T-helper 9 cell (primary cell): Measurements from ENCODE around the gene BBX.

Source experiments
- DNase-seq: peaks from one replicate; pipeline ENCODE4 v3.0.0-alpha.2; 2020

BBX gene

DNA sequence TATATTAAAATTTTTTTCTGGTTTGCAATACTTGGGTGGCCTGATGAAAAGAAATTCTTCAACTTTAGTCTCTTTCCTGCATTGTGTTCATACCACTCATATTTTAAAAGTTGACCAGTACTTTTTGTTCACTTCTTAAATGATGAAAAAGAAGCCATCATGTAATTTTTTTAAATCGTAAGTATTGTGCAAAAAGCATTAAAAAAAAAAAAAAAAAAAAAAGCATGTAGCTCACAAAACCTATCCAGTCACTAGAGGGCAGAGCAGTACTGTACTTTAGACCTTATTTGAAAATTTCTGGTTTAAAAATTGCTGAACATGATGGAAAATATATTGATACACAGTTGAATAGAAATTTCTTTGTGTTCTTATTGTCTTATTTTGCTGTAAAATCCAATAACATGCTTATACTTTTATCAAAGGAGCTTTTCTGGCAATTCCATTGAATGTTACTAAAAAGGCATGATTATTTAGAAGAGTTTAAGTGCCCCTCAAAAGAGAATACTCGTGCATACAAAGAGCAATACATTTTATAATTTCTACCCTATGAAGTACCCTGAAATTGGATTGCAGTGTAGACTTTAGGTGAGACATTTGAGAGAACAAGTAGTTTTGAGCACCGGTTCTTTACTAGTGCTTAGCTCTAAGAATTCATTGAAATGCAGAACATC lies 137.7 kb downstream of the BBX start:
- DNase-seq = no peak

DNA sequence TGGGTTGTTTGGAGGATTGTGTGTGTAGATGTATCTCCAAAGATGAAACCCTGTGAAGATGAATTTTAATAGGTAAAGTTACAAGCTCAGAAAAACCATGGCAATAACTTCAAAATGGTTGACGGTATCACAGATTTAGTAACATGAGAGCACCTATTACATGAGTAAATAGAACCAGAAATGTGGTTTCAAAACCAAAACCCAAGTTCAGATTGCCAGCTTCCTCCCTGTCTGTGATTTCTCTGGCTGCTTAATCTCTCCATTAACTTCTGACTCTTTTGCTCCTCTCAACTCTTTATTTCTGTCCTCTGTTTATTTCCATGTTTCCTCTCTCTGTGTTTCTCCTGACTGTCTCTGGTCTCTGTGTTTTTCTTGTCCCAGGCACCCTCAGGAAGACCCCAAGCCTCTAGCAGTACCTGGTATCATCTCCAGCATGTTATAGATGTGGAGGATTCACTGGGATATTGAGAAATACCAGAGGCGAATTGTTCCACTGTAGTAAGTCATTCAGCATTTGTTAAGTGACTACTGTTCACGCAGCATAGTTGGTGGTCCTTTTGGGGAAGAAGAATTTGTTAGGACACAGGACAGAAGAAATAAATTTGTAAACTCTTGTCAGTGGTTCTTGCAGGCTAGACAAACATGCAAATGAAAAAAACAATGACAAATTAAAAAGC lies 138.8 kb downstream of the BBX start:
- DNase-seq = no peak

DNA sequence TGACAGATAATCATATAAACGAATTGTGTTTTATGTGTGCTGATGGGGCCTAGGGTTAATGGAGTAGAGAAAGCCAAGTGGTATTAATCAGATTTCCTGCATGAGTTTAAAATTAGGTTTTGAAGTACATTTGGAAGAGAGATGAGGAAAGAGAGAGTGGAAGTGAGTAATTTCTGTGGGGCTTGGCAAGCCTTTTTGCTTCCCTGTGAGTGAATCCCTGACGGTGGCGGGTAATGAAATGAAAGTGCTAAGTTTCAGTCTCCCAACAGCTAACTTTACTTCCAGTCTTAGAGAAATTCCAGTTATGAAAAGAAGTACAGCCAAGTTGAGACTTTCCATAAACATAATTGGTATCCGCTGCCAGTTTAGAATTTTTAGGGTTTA lies 139.4 kb downstream of the BBX start:
- no peak for DNase-seq

DNA sequence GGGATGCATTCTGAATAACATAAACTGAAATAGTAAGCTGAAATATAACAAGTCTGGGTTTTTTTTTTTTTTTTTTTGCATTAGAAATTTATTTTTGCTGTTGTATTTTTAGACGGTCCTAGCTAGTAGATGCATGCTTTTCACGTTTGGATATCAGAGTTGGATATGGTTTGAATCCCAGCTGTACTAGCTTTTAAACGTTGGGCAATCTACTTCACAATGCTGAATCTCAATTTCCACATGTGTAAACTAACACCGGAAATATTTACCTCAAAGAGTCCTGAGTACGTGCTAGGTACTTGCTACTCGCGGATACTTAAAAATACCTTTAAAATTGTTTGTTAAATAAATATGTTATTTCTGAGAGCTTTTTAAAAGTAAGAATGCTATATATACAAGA lies 139.8 kb downstream of the BBX start:
- no peak for DNase-seq

DNA sequence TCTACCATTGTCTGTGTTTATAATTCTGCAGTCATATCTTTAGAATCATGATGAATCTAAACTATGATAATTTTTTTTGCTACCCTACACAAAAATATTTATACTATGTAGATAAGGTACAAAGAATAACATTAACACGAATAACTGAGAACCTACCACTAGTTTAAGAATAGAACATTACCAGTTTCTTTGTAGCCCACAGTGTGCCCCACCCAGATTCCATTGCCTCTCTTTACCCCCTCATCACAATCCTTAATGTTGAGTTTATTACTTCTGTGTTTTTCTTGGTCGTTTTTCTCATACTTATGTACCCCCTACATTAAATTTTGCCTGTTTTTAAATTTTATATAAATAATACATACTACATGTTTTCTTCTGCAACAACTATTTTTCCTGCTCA lies 140.5 kb downstream of the BBX start:
- DNase-seq = no peak

DNA sequence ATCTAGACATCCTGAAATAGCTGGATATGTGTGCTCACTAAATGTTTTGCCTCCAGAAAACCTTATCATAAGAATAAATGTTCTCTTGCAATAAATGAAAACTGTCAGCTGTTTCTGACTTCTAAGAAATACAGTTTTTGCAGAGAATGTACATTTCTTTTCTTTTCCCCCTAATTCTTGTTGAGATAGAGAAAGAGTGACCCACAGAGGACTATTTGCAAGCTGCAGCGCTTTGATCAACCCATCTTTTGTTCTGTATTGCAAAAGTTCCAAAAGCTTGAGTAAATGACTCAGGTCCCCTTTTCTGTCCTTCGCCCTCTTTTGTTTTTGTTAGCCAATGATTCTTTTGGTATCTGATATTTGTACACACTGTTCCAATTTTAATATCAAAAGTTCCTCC lies 141.9 kb downstream of the BBX start:
- no peak for DNase-seq

DNA sequence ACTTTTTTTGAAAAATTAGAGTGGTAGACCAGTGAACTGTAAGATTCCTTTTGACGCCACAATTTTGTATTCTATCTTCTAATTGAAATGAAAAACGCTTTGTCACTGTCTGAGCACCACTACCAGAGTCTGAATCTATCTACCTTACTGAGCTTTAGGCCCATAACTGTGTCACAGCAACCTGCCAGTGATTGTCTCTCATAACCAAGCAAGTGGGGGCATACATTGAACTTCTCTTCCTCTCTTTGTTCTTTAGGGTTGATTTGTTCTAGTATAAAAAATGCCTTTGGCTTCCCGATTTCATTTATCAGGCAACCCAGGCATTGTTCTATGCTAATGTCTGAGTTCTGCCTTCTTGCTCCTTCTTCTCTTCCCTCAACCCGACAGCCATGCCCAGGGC lies 142.6 kb downstream of the BBX start:
- DNase-seq = no peak

DNA sequence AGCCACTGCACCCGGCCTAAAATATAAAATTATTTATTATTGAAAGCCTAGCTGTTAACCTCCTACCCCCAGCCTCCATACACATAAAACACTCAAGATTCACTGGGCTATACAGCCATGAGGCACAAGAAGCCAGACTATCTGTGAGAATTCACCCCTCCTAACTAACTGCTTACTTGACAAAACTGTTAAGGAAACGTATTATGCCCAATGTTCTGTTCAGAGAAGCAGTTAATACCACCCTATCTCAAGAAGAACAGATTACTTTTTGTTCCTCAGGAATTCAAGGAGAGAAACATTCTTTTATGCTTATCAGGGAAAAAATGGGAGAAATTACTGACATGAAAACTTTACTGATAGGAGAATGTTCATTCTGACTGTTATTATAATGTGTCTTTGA lies 144.1 kb downstream of the BBX start:
- DNase-seq = no peak

DNA sequence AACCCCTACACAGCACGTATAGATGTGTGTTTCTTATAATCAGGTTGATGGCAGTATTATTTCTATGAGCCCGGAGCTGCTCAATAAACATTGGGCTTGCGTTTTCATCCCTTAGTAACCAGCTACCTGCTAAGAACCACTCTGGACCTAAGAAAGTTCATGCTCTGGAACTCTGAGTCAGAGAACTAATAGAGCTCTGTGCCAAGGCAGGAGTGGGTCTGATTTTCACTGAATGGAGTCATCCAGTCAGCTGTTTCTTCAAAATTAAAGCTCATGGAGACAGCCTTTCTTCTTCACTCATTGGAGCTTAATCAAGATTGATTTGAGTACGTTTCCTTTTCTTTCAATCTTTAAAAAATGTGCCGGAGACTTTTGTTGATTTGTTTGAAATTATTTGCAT lies 145.7 kb downstream of the BBX start:
- no peak for DNase-seq

DNA sequence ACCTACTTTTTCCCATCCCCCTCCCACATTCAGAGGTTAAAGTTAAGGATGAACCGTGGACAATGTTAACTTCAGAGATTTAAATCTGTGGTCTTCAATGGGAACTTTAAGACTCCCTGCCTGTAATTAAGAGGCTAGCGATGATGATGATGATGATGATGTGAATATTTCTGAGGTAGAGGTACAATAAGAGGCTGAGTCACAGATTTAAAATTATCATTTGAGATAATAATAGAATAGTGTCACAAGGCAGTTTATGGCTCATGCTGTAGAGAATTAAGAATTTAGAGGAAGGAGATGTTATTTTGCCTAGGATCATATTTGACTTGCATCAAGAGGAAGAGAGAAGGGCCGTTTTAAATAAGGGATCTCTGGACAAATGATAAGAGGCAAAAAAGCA lies 146.2 kb downstream of the BBX start:
- no peak for DNase-seq

DNA sequence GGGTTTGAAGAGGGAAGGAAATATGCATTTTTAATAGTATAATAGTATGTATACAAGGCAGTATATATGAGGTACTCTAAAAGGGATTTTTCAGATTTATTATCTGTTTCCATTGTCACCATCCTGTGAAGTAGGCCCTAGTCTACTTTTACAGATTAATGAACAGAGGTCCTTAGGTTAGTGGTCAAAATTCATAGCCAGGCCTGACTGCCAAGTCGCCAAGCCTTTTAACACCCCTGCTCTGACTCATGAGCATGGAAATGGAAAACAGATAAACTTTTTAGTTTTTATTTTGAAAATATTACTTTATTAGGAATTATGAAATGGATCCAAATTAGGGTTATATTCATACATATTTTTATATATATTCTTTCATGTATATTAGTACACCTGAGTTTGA lies 146.9 kb downstream of the BBX start:
- no peak for DNase-seq

DNA sequence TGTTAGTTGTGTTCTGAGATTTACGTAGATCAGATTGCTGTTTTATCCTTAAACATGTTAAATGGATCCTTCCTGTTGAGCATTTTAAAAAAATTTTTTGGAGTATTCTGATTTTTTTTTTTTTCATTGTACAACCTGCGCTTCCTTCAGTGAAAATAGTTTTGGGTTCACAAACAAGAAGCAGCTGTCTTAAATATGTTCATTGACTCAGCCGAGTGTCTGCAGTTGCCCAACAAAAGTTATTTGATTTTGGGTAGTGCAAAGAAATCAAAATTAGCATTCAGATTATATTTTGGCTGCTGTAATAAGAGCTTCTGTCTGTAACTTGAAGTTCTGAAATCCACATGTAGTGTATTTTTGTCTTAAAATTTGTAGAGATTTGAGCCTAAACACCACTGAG lies 148.2 kb downstream of the BBX start:
- no peak for DNase-seq

DNA sequence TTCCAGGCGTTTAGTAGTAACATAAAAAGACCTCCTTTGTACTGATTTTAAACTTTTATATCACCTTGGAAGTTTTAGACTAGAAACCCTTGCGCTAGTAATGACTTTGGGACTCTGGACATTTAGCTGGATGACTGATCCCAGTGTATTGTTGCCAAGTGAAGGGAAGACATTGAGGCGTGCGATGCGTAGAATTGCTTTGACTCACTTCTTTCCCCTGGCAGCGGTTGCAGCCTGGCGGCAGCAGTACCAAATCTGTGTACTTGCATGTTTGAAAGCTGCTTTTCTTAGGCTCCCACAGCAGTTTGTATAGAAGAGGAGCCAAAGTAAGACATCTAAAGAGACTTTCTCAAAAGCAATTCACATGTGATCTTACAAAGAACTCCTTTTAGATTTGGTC lies 151.6 kb downstream of the BBX start:
- no peak for DNase-seq

DNA sequence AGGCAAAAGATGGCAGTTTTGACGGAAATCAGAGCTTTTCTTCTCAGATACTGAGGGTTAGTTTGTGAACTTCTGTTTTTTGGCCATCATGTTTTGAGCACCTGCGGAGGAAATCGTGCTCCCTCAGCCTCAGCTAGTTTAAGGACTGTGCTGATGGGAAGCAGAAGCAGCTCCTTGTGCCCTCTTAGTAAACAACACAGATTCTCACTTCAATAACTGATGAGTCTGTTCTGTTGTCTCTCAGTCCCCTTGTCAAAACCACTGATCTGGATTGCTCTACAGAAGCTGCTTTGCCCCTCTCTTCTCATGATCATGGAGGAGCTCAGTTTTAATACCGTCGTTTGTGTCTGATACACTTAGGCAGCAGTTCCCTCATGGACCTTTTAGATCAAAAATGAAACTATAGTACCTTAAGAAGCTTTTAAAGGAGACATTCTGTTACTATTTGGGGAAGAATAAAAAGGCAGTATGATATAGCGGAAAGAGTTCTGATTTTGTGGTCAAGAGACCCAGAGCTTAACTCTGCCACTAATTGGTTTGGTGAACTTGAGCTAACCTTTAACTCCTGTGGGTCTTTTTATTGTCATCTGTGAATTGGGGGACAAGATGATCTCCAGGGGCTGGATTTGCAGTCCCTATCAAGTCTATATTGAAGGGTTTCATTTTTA lies 152.6 kb downstream of the BBX start:
- no peak for DNase-seq

DNA sequence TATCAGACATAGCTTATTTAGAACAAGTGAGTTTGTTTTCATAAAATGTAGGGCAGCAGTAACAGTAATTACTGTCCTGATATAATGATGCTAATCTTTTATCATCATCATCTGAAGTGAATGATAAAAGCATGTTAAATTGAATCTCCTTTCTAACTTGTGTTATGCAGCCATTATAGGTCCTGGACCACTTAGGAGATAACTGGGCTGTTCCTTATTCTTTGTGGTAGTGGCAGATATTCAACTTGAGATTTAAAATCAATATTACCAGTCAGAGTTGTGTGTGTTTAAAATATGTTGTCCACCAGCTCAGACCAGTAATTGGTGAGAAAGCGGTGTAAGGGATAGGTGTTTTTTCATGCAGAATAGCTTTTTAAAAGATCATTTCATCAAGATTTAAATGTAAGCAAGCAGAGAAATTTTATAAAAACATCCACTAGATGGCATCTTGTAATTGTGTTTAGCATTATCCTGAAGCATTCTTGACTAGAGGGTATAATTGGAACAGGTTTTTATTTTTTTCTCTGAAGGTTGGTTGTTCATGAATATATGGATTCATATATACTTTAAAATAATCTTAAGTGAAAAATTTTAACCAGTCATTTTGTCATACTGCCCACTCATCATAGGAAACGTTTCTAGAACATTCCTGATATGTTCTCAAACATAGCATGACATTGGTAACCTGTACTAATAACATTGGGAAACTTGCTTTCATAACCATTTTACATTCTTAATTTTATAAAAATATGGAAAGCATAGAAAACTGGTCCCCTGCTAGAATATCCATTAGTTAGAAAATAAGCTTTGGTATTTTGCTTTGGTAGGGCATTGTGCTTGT lies 153.9 kb downstream of the BBX start:
- DNase-seq = no peak

DNA sequence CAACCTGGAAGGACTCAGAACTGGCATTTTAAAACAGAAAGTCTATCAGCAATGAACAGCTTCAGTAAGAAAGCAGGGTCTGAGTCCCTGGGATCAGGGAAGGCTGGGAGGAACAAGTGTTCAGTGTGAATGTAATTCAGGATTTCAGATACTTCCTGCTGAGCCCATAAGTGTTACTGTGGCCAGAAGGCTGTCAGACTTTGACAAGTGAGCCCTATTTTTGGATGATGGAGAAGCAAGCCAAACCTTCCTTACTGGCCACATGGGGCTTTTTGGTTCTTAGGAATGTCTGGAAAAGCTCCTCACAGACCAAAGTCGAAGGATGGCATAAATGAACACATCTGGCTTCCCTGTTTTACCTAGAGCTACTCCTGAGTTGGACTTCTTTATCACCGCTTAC lies 157.2 kb downstream of the BBX start:
- no peak for DNase-seq

DNA sequence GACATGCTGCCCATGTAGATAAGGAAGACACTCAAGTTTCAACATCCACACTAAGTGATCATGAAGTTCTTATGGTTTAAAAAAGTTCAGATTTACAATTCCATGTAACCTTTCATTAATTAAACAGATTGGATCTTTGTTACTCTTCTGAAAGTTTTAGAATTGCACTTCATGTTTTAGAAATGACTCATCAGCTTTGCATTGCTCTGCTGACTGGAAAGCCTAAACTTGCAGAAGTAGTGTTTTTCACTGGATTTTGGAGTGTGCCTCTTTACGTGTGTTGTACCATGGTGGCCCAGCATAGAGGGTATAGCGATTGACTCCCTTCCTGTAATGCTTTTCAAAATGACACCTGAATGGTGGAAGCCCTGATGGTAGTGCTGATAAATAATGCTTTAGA lies 157.9 kb downstream of the BBX start:
- no peak for DNase-seq

DNA sequence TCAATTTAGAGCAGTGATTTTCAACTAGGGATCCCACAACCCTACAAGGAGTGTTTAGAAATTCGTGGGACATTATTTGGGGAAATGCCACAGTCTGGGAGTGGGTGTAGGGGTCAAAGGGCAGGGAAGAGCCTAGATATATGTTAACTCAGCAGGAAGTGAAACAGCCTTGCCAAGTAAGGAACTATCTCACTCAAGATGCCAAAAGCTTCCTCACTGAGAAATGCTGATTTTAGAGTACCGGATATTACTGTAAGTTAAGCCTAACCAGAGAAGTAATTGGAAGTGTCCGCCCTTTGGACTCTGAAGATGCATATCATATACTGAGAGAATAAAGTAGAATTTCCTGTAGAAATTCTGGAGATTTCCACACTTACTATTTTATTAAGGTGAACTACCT lies 158.6 kb downstream of the BBX start:
- no peak for DNase-seq

DNA sequence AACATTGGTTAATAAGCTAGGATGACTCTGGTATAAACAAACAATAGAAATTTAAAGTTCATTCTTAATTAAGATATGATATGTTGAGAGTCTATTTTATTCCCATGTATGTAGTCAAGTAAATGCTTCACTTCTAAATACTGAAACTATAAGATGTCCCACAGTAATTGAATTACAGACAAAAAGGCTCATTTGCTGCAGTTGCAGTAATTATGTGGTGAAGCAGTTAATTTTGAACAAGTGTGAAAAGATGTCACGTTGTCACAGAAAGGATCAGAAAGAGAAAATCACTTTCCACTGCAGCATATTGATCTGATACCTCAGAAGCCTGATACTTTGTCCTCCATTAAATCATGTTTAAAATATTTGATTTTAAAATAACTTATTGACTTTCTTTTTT lies 159.8 kb downstream of the BBX start:
- DNase-seq = no peak

DNA sequence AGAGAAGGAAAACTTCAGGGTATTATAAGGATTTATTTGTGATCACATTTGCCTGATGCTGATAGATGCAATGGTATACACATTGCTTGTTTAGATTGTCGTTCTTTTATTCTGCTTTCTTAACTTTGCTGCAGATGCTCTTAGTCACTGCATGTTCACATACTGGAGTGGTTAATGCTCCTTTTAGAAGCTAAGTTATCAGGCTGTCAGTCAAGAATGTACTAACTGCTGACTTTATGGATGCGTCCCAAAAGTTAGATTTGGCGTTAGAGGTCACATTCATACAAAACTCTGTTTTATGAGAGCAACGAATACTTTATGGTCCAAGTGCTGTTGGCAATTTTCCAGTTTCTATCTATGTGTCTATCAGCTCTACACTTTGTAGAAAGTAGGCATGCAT lies 160.7 kb downstream of the BBX start:
- no peak for DNase-seq

DNA sequence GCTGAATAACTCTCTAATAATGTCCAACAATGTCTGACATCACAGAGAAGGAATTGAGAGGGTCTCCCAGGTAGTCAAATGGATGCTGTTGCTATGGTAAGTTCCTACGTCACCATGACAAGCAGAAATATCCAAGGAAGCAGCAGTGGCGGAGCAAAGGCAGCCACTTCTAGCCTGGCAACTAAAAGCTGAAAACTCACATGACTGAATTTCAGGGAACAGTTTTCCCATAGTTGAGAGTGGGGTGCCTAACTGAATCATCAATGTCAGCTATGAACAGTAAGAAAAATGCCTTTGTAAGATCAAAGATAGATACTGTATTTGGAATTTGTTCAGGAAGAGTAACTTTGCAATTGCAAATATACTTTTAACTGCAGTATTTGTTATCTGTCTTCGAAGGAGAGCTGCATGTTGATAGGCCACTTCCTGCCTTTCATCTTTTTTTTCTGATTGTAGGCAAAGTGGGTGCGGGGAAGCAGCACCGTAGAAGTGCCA lies 161.7 kb downstream of the BBX start:
- DNase-seq = no peak

DNA sequence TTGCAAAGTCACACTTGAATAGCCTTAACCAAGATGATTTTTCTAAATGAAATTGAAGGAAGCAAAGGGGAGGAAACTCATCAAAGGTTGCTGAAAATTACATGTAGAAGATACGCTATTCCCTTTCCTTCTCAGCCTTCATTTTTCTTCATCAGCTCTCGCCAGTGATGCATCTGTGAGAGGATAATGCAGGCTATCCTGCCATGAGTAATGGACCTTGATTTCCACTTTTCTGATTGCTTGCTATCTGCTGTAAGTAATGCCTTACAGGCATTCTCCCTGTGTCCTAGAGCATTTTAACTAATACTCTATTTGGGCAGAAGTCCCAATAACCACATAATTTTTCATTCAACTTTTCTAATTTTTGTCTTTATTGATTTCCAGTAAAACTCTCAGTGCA lies 162.6 kb downstream of the BBX start:
- no peak for DNase-seq

DNA sequence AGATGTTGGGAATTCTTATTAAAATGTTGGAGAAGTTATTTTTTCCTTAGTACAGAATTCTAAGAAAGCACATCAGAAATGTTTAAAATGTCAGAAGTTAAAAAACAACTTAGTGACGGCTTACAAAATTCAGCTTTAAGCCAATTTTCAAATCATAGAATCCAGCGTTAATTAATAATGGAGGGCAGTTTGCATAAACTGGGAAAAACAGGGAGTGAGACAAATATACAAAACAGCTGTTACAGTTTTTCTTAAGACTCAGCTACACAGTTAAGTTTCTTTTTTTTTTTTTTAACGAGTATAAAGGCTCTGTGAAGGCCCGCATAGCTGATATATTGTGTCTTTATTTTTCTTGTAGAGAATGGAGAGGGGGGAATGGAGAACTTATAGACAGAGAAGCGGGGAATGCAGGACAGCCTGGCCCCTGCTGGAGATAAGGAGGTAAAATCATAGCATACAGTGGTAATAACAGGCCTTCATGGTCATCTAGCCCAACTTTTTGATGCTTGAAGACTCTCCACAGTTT lies 164.4 kb downstream of the BBX start:
- DNase-seq = no peak
